Hematopoietic multipotent progenitor cell (in vitro differentiated cells): ENCODE results near the gene MXD4. TPM values are rescaled to one million over a fixed set of nuclear protein-coding genes. Genes with fewer than 3 reads are reported as not detected.

Source experiments
- DNase-seq, 3 donors: peaks; one replicate each; pipeline ENCODE4 v3.0.0-alpha.2; 2011 to 2015; ENCODE audit warnings: low read depth in 2 of 3, low spot score in 2 of 3
- total RNA-seq: library from RNA; depleted of rRNA; stranded (reverse); fragments of >200 nt; gene quantifications from one replicate; pipeline ENCODE4 v1.2.3, GENCODE V29; 2012

The MXD4 gene
- total RNA-seq, result 92.9 TPM

GRCh38 chr4:2261853-2262144 lies at the start of gene MXD4:
MXD4 (minus strand) TSS chr4:2262109; CDS start chr4:2261980, 129 bp downstream.
- DNase-seq, result no peak

GRCh38 chr4:2306773-2307410 lies 45.0 kb upstream of the MXD4 start:
- DNase-seq, result no peak

- no peak for DNase-seq
Measured at GRCh38 chr4:2305766-2306501, 44.0 kb upstream of the MXD4 start.

- DNase-seq, result no peak
Measured at GRCh38 chr4:2304877-2305561, 43.1 kb upstream of the MXD4 start.

- no peak for DNase-seq
Measured at GRCh38 chr4:2304321-2304876, 42.5 kb upstream of the MXD4 start.

GRCh38 chr4:2303686-2304320 lies 41.9 kb upstream of the MXD4 start:
- no peak for DNase-seq

GRCh38 chr4:2303121-2303685 lies 41.3 kb upstream of the MXD4 start:
- DNase-seq, result no peak

GRCh38 chr4:2302387-2303119 lies 40.6 kb upstream of the MXD4 start:
- DNase-seq, result no peak

GRCh38 chr4:2301806-2302205 lies 39.9 kb upstream of the MXD4 start:
- no peak for DNase-seq

- DNase-seq, result no peak
Measured at GRCh38 chr4:2301225-2301642, 39.3 kb upstream of the MXD4 start.

- no peak for DNase-seq
Measured at GRCh38 chr4:2300431-2301224, 38.7 kb upstream of the MXD4 start.

GRCh38 chr4:2299794-2300193 lies 37.9 kb upstream of the MXD4 start:
- DNase-seq, result no peak

GRCh38 chr4:2298532-2298991 lies 36.7 kb upstream of the MXD4 start:
- DNase-seq, result no peak

GRCh38 chr4:2297606-2298531 lies 36.0 kb upstream of the MXD4 start:
- DNase-seq, result no peak

GRCh38 chr4:2296631-2297601 lies 35.0 kb upstream of the MXD4 start:
- DNase-seq, result no peak

GRCh38 chr4:2295900-2296442 lies 34.1 kb upstream of the MXD4 start:
- no peak for DNase-seq

GRCh38 chr4:2295500-2295899 lies 33.6 kb upstream of the MXD4 start:
- no peak for DNase-seq
